ENCODE measurements around the gene SLC25A52. TPM values are rescaled to one million over a fixed set of nuclear protein-coding genes. Genes with fewer than 3 reads are reported as not detected.

The SLC25A52 gene
- total RNA-seq, 1 donor from 2014 or later: not detected

- H3K9me3 ChIP-seq: peaks cover 3% of the 10 kb centered on the region
- TF ChIP-seq CTCF (IDR thresholded peaks at IDR 0.05): no peak
- H3K36me3 ChIP-seq: no peaks in the 10 kb centered on the region
- H3K27me3 ChIP-seq (ENCODE audit: low read depth): peaks cover 20% of the 10 kb centered on the region
- H3K4me1 ChIP-seq: peaks cover 5% of the 10 kb centered on the region
- peak overlapping the region; percentile 60 for H3K4me3 ChIP-seq
- peak overlapping the region; percentile 49 for H3K27ac ChIP-seq
- intact Hi-C loops (cut with DNase I): loop anchor here (5.0 kb wide), 1 partner anchor 167 kb away; no protein-coding TSS in a partner anchor
- DNase-seq (peak; percentile 53), ATAC-seq (peak; percentile 40 to 52)
These were observed 36.5 kb downstream of the SLC25A52 start for GRCh38 chr18:31723990-31724711.

GRCh38 chr18:31723639-31723989 lies 37.1 kb downstream of the SLC25A52 start:
- Histone ChIP-seq H3K4me1 (peaks cover 5% of the 10 kb centered on the region), H3K9me3 (peaks cover 3% of the 10 kb centered on the region), H3K27ac (peak overlapping the region; percentile 49), H3K36me3 (no peaks in the 10 kb centered on the region), H3K4me3 (peak overlapping the region; percentile 60), H3K27me3 (ENCODE audit: low read depth) (peaks cover 20% of the 10 kb centered on the region)
- DNase-seq: no peak
- ATAC-seq: peak in 1 of 2 donors; percentile 11
- TF ChIP-seq CTCF (IDR thresholded peaks at IDR 0.05): no peak
- intact Hi-C loops (cut with DNase I): loop anchor here (5.0 kb wide), 1 partner anchor 166 kb away; no protein-coding TSS in a partner anchor

GRCh38 chr18:31722369-31722957 lies 38.2 kb downstream of the SLC25A52 start:
- Histone ChIP-seq H3K36me3 (no peaks in the 10 kb centered on the region), H3K4me1 (peaks cover 5% of the 10 kb centered on the region), H3K9me3 (peaks cover 3% of the 10 kb centered on the region), H3K4me3 (no peak overlapping the region), H3K27me3 (ENCODE audit: low read depth) (peaks cover 20% of the 10 kb centered on the region), H3K27ac (no peak overlapping the region)
- intact Hi-C loops (cut with DNase I): loop anchor here (5.0 kb wide), 1 partner anchor 165 kb away; no protein-coding TSS in a partner anchor
- DNase-seq: peak; percentile 64
- TF ChIP-seq CTCF (IDR thresholded peaks at IDR 0.05): peak; percentile 92
- peak; percentile 92 for ATAC-seq

- intact Hi-C loops (cut with DNase I): loop anchor here (5.0 kb wide), 1 partner anchor 164 kb away; no protein-coding TSS in a partner anchor
- H3K36me3 ChIP-seq: no peaks in the 10 kb centered on the region
- ATAC-seq (no peak), DNase-seq (no peak)
- H3K27me3 ChIP-seq (ENCODE audit: low read depth): peaks cover 20% of the 10 kb centered on the region
- peaks cover 5% of the 10 kb centered on the region for H3K4me1 ChIP-seq
- no peak for TF ChIP-seq CTCF (IDR thresholded peaks at IDR 0.05)
- H3K4me3 ChIP-seq: no peak overlapping the region
- H3K9me3 ChIP-seq: peaks cover 3% of the 10 kb centered on the region
- H3K27ac ChIP-seq: no peak overlapping the region
These were observed 39.1 kb downstream of the SLC25A52 start for GRCh38 chr18:31721601-31722000.

- ATAC-seq (no peak), DNase-seq (no peak)
- no peaks in the 10 kb centered on the region for H3K36me3 ChIP-seq
- peaks cover 20% of the 10 kb centered on the region for H3K27me3 ChIP-seq (ENCODE audit: low read depth)
- peaks cover 5% of the 10 kb centered on the region for H3K4me1 ChIP-seq
- intact Hi-C loops (cut with DNase I): loop anchor here (5.0 kb wide), 1 partner anchor 164 kb away; no protein-coding TSS in a partner anchor
- H3K27ac ChIP-seq: no peak overlapping the region
- no peak for TF ChIP-seq CTCF (IDR thresholded peaks at IDR 0.05)
- H3K9me3 ChIP-seq: peaks cover 3% of the 10 kb centered on the region
- no peak overlapping the region for H3K4me3 ChIP-seq
These were observed 39.8 kb downstream of the SLC25A52 start for GRCh38 chr18:31720867-31721266.

Measured in lower lobe of right lung (tissue), 2 donors.